Peyer's patch (tissue), 4 donors: ENCODE results near the gene EFTUD2.

Source experiments
- CTCF ChIP-seq, 6 experiments: fragments of 450-650 bp in 4 of 6; fragments of 200-600 bp in 2 of 6; sonication (generic) in 1 of 6; IDR thresholded peaks; one replicate each; pipeline ENCODE4 v1.5.1; 2017 to 2019; ENCODE audit warnings: antibody characterized with exemption in 6 of 6, mild to moderate bottlenecking in 3 of 6, moderate library complexity in 1 of 6
- POLR2A ChIP-seq, 2 donors: fragments of 450-650 bp; IDR thresholded peaks; one replicate each; pipeline ENCODE4 v1.5.1; 2017; ENCODE audit warnings: antibody characterized with exemption in 2 of 2, mild to moderate bottlenecking in 2 of 2, moderate library complexity in 2 of 2

GRCh38 chr17:44877121-44877520 lies 22.1 kb downstream of the EFTUD2 start:
- TF ChIP-seq CTCF (IDR thresholded peaks at IDR 0.05): no peak
- TF ChIP-seq POLR2A (IDR thresholded peaks at IDR 0.05): no peak
